HG02610 (cell line): ENCODE measurements around the gene SERPINB8.

Experiments used
- ATAC-seq: cut with Tn5 transposase; IDR thresholded peaks from one replicate; pipeline ENCODE4 v1.9.1; 2021; ENCODE audit warnings: mild to moderate bottlenecking, moderate library complexity; ENCODE audit not compliant: unreplicated experiment

Gene SERPINB8

GRCh38 chr18:64011513-64011912 is 41.6 kb downstream of the SERPINB8 start:
- ATAC-seq, result no peak

DNA sequence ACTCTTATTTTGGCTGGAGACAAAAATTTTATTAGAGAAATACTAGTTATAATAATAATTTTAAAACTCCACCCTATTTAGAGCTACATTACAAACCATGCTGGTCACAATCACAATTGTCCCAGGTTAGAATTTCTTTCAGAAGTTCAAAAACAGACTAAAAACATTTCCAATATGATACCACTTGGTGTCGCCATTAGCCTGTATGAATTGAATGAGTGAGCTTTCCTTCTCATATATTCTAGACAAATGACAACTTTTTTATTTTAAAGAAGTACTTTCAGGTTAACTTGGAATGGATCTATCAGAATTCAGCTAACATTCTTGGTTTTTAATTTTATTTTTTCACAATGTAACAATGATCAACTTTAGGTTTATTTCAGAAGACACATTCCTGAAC is 48.0 kb downstream of the SERPINB8 start:
- ATAC-seq, result no peak

- ATAC-seq, result no peak
These were observed 50.3 kb downstream of the SERPINB8 start for GRCh38 chr18:64019922-64020756.

- no peak for ATAC-seq
These were observed 56.5 kb downstream of the SERPINB8 start for GRCh38 chr18:64026350-64026749.

DNA sequence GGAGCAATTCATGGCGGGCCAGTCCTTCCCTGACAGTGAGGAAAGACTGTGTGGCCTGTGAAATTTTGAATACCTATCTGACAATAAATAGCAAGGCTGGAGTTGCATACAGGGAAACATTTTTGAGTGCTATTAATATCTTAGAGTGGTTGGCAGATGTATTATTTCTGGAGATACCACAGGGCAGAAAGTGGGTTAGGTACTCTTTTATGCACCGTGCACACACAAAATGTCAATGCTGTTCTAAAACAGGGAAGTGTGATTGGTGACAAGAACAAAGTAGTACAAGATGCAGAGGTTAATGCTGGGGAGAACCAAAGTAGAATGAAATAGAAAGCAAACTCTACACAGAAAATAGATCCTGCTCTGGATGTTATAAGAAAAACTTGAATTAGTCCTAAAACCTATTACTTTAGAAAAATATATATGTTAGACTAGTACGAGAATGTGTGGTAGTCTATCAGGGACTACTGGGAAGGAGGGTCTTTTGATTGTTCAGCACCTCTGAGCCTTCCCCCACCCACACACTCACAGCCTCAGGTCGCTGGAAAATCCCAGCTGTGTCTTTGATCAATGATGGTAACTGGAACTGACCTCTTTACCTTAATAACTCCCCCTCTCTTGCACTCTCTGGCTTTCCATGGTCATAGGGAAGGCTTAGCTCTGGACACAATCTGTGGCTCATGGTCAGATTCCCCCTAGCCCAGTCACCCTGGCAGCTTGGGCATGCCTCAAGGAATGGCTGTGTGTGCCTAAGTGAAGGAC is 58.2 kb downstream of the SERPINB8 start:
- peak; percentile 83 for ATAC-seq

DNA sequence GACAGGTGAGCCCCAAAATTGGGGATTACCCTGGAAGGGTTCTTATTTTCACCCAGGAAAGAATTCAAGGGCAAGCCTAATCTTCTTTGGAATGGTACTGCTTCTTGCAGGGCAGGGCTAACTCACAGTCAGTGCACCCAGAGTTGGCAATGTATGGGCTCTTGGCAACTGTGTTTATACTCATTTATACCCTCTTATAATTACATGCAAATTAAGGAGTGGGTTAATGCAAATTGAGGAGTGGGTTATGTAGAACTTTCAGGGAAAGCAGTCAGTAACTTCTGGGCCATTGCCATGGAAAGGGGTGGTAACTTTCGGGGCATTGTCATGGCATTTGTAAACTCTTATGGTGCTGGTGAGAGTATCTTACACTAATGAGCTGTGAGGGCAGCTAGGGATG is 59.2 kb downstream of the SERPINB8 start:
- no peak for ATAC-seq

DNA sequence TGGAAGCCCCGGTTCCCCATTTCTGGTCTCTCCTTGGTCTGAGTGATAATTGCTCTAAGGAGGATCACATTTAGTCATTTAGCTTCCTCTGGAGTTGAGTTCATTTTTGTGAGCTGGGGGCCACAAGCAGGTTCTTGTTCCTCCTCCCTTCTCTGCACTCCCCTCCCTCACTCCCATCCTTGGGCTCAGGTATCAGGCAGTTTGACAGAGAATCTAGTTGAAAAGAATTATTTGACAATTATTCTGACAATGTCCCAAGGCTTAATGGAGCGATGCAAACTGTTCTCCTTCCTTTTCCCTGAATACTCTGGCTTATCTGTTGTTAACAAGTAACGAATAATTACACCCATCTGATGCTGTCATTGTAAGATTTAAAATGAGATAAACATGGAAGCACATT is 61.5 kb downstream of the SERPINB8 start:
- no peak for ATAC-seq

DNA sequence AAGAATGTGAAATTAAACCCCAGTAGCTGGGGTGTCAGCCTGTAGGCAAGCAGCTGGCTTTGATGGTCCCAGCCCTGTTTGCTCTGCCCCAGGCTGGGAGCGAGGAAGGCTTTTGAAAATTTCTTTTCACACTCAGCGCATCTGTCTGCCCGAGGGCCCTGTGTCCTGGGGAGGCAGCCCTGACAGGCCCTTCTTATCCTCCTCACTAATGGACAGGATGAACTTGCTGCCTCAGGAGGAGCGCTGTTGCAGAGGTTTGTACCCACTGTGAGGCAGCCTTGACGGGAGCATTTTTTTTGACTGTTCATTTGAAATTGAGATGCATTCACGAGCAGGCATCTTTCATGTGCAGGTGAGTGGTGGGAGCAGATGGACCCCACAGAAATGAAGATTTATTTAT is 62.4 kb downstream of the SERPINB8 start:
- ATAC-seq, result no peak

GRCh38 chr18:64037812-64038414 is 68.0 kb downstream of the SERPINB8 start:
- peak; percentile 73 for ATAC-seq
